H1 (cell line): ENCODE results near the gene MYPN. TPM values are rescaled to one million over a fixed set of nuclear protein-coding genes. Genes with fewer than 3 reads are reported as not detected.

Experiments
- CTCF ChIA-PET: fragments of 300-600 bp; sonication (Branson Sonifier 250); formaldehyde crosslinking; loops from one replicate; lab custom pipeline; 2021; ENCODE audit not compliant: partially characterized antibody; lab: Charles Lee
- POLR2A ChIA-PET: fragments of 300-600 bp; sonication (Branson Sonifier 250); formaldehyde crosslinking; loops from one replicate; lab custom pipeline; 2021; ENCODE audit warnings: inconsistent platforms; ENCODE audit not compliant: partially characterized antibody; lab: Charles Lee
- DNase-seq, 2 experiments: peaks; one replicate each; pipeline versions ENCODE4 v3.0.0 to v3.0.0-alpha.2; 2010 to 2022; ENCODE audit warnings: low spot score in 2 of 2, low read depth in 1 of 2, mixed read lengths in 1 of 2
- FAIRE-seq: peaks from 2 replicates; lab custom pipeline; 2011; peaks lifted over from hg19 to GRCh38; lab: Jason Lieb, UNC
- H2AFZ ChIP-seq: 2 replicates; pipeline ENCODE4 v1.8.1; 2012; ENCODE audit warnings: low read length, inconsistent platforms
- H2AK5ac ChIP-seq: 2 replicates; pipeline ENCODE4 v1.6.1; 2013; ENCODE audit warnings: low read depth, low read length
- H2BK120ac ChIP-seq: replicated peaks from 2 replicates; pipeline ENCODE3; 2013; ENCODE audit warnings: low read depth, low read length, inconsistent platforms
- H2BK12ac ChIP-seq: 2 replicates; pipeline ENCODE4 v1.6.1; 2013; ENCODE audit warnings: low read depth, low read length
- H2BK15ac ChIP-seq: 2 replicates; pipeline ENCODE4 v1.6.1; 2013; ENCODE audit warnings: low read length
- H2BK20ac ChIP-seq: 2 replicates; pipeline ENCODE4 v1.6.1; 2013; ENCODE audit warnings: low read length
- H2BK5ac ChIP-seq: 2 replicates; pipeline ENCODE4 v1.6.1; 2013; ENCODE audit warnings: low read depth, low read length
- H3K14ac ChIP-seq: 2 replicates; pipeline ENCODE4 v1.6.1; 2013; ENCODE audit warnings: inconsistent platforms; ENCODE audit not compliant: insufficient read length
- H3K18ac ChIP-seq: 2 replicates; pipeline ENCODE4 v1.6.1; 2013; ENCODE audit warnings: low read length; ENCODE audit errors: extremely low read depth
- H3K23ac ChIP-seq: 2 replicates; pipeline ENCODE4 v1.6.1; 2013; ENCODE audit warnings: inconsistent platforms; ENCODE audit not compliant: insufficient read length
- H3K23me2 ChIP-seq: 2 replicates; pipeline ENCODE4 v1.6.1; 2013; ENCODE audit warnings: low read depth, low read length
- H3K27ac ChIP-seq: 2 replicates; pipeline ENCODE4 v1.6.1; 2011; ENCODE audit warnings: low read depth, low read length, inconsistent platforms
- H3K27me3 ChIP-seq, 4 experiments: replicated peaks in 1 of 4; 1 replicate in 1 of 4; 2 replicates in 3 of 4; pipeline versions ENCODE4 v1.6.1 to v1.8.1; 2011 to 2013; ENCODE audit warnings: low read length in 3 of 4, mild to moderate bottlenecking in 3 of 4, inconsistent platforms in 2 of 4, mixed read lengths in 2 of 4, moderate library complexity in 1 of 4; ENCODE audit not compliant: control insufficient read depth in 3 of 4, insufficient read depth in 3 of 4; ENCODE audit errors: extremely low read depth in 1 of 4
- H3K36me3 ChIP-seq, 4 experiments: 2 replicates each; pipeline versions ENCODE4 v1.6.1 to v1.8.1; 2011 to 2013; ENCODE audit warnings: mild to moderate bottlenecking in 4 of 4, low read length in 3 of 4, moderate library complexity in 2 of 4, control low read depth in 1 of 4, inconsistent platforms in 1 of 4; ENCODE audit not compliant: insufficient read depth in 4 of 4, control insufficient read depth in 2 of 4
- H3K4ac ChIP-seq: replicated peaks from 2 replicates; pipeline ENCODE3; 2013; ENCODE audit warnings: low read length, low read depth, mixed read lengths, inconsistent platforms; ENCODE audit not compliant: insufficient read length
- H3K4me1 ChIP-seq, 4 experiments: replicated peaks in 1 of 4; 1 replicate in 1 of 4; 2 replicates in 3 of 4; pipeline versions ENCODE4 v1.6.1 to v1.8.1; 2011 to 2013; ENCODE audit warnings: low read length in 3 of 4, inconsistent platforms in 2 of 4, mixed read lengths in 1 of 4; ENCODE audit not compliant: insufficient read depth in 4 of 4, control insufficient read depth in 3 of 4
- H3K4me2 ChIP-seq, 2 experiments: 2 replicates each; pipeline versions ENCODE4 v1.6.1 to v1.8.1; 2011 to 2013; ENCODE audit warnings: low read depth in 2 of 2, low read length in 2 of 2, control low read depth in 1 of 2, inconsistent platforms in 1 of 2, mild to moderate bottlenecking in 1 of 2; ENCODE audit not compliant: insufficient read depth in 1 of 2
- H3K4me3 ChIP-seq, 4 experiments: fragments of 200-600, 300-600 bp in 1 of 4; sonication (generic), shearing (Covaris generic), sonication (Bioruptor Twin) in 1 of 4; 2 replicates each; pipeline versions ENCODE4 v1.5.1 to v1.8.1; 2011 to 2016; ENCODE audit warnings: low read length in 4 of 4, low read depth in 3 of 4, control low read depth in 2 of 4, inconsistent platforms in 2 of 4, mild to moderate bottlenecking in 2 of 4, mixed read lengths in 1 of 4, moderate library complexity in 1 of 4; ENCODE audit not compliant: insufficient read depth in 2 of 4; ENCODE audit errors: extremely low read depth in 1 of 4
- H3K56ac ChIP-seq: replicated peaks from 2 replicates; pipeline ENCODE3; 2013; ENCODE audit warnings: low read depth, mild to moderate bottlenecking, mixed read lengths, low read length, inconsistent platforms; ENCODE audit not compliant: insufficient read length
- H3K79me1 ChIP-seq: 2 replicates; pipeline ENCODE4 v1.6.1; 2013; ENCODE audit warnings: low read depth, low read length, control low read depth
- H3K79me2 ChIP-seq, 2 experiments: 2 replicates each; pipeline versions ENCODE4 v1.6.1 to v1.8.1; 2012 to 2013; ENCODE audit warnings: low read length in 2 of 2, mild to moderate bottlenecking in 2 of 2, inconsistent platforms in 1 of 2; ENCODE audit not compliant: insufficient read depth in 2 of 2, control insufficient read depth in 1 of 2
- H3K9ac ChIP-seq, 4 experiments: replicated peaks in 1 of 4; 1 replicate in 1 of 4; 2 replicates in 3 of 4; pipeline versions ENCODE4 v1.6.1 to v1.8.1; 2011 to 2013; ENCODE audit warnings: low read depth in 3 of 4, low read length in 3 of 4, control low read depth in 2 of 4, mild to moderate bottlenecking in 2 of 4, moderate library complexity in 2 of 4, inconsistent platforms in 1 of 4; ENCODE audit errors: extremely low read depth in 1 of 4
- H3K9me3 ChIP-seq, 2 experiments: 2 replicates each; pipeline versions ENCODE4 v1.6.1 to v1.8.1; 2012 to 2013; ENCODE audit warnings: mild to moderate bottlenecking in 2 of 2, moderate library complexity in 2 of 2, control low read depth in 1 of 2, inconsistent platforms in 1 of 2, low read depth in 1 of 2, low read length in 1 of 2, mixed read lengths in 1 of 2; ENCODE audit not compliant: insufficient read depth in 2 of 2
- H4K20me1 ChIP-seq, 2 experiments: replicated peaks in 1 of 2; 2 replicates each; pipeline versions ENCODE3 to v1.8.1; 2011 to 2013; ENCODE audit warnings: inconsistent platforms in 2 of 2, low read length in 2 of 2, mild to moderate bottlenecking in 1 of 2; ENCODE audit not compliant: insufficient read depth in 2 of 2, control insufficient read depth in 1 of 2
- H4K5ac ChIP-seq: 2 replicates; pipeline ENCODE4 v1.6.1; 2013; ENCODE audit warnings: low read length, low read depth, mixed read lengths, inconsistent platforms; ENCODE audit not compliant: insufficient read length
- H4K8ac ChIP-seq: 2 replicates; pipeline ENCODE4 v1.8.0; 2013; ENCODE audit warnings: mild to moderate bottlenecking, moderate library complexity, low read length, inconsistent platforms; ENCODE audit not compliant: insufficient read depth; ENCODE audit errors: extremely low read depth
- H4K91ac ChIP-seq: replicated peaks from 2 replicates; pipeline ENCODE3; 2013; ENCODE audit warnings: low read length, mixed read lengths, inconsistent platforms; ENCODE audit not compliant: insufficient read length
- BCL11A ChIP-seq, 2 experiments: IDR thresholded peaks; one replicate each; pipeline ENCODE4 v1.6.1; 2011; ENCODE audit warnings: low read depth in 2 of 2, low read length in 2 of 2, mild to moderate bottlenecking in 2 of 2
- BRCA1 ChIP-seq: IDR thresholded peaks from 2 replicates; pipeline ENCODE4 v1.6.1; 2012; ENCODE audit warnings: low read depth, low read length, improper control_type of control experiment
- CHD1 ChIP-seq: IDR thresholded peaks from 2 replicates; pipeline ENCODE4 v1.6.1; 2012; ENCODE audit warnings: low read depth, low read length, improper control_type of control experiment
- CTCF ChIP-seq, 3 experiments: IDR thresholded peaks; 1 replicate in 2 of 3; 2 replicates in 1 of 3; pipeline versions ENCODE4 v1.5.1 to v1.6.1; 2011; ENCODE audit warnings: low read length in 3 of 3, mild to moderate bottlenecking in 3 of 3, inconsistent platforms in 2 of 3, low read depth in 1 of 3, moderate library complexity in 1 of 3; ENCODE audit not compliant: insufficient read depth in 1 of 3; ENCODE audit errors: control extremely low read depth in 1 of 3
- E2F6 ChIP-seq: IDR thresholded peaks from 2 replicates; pipeline ENCODE4 v1.6.1; 2012; ENCODE audit warnings: inconsistent platforms
- EGR1 ChIP-seq: IDR thresholded peaks from 2 replicates; pipeline ENCODE4 v1.6.1; 2011; ENCODE audit warnings: low read depth, low read length, borderline replicate concordance
- POLR2A ChIP-seq, 2 experiments: IDR thresholded peaks; 1 replicate in 1 of 2; 2 replicates in 1 of 2; pipeline ENCODE4 v1.6.1; 2011; ENCODE audit warnings: low read depth in 2 of 2, low read length in 2 of 2, mild to moderate bottlenecking in 2 of 2; ENCODE audit errors: control extremely low read depth in 1 of 2
- SIX5 ChIP-seq: IDR thresholded peaks from 2 replicates; pipeline ENCODE4 v1.6.1; 2011; ENCODE audit warnings: mild to moderate bottlenecking, low read depth, low read length
- SP1 ChIP-seq: IDR thresholded peaks from 2 replicates; pipeline ENCODE4 v1.6.1; 2011; ENCODE audit warnings: low read depth, low read length
- SP4 ChIP-seq: IDR thresholded peaks from 2 replicates; pipeline ENCODE4 v1.6.1; 2012; ENCODE audit warnings: low read length, inconsistent platforms
- TAF1 ChIP-seq: IDR thresholded peaks from 2 replicates; pipeline ENCODE4 v1.6.1; 2011; ENCODE audit warnings: mild to moderate bottlenecking, low read depth, low read length
- TAF7 ChIP-seq: optimal IDR thresholded peaks from 2 replicates; pipeline ENCODE3; 2011; ENCODE audit warnings: low read depth, mild to moderate bottlenecking, inconsistent platforms, low read length, moderate library complexity, borderline replicate concordance
- WGBS, 2 experiments: shearing (Covaris generic) in 1 of 2; methylation state at CpG; one replicate each; pipeline versions ENCODE4 v1.1.6 to v1.1.7; 2013 to 2015; ENCODE audit warnings: low lambda C conversion rate in 2 of 2, mixed read lengths in 2 of 2, inconsistent platforms in 1 of 2, low coverage in 1 of 2, missing lambda C conversion rate in 1 of 2; ENCODE audit not compliant: insufficient replicate concordance in 2 of 2, insufficient coverage in 1 of 2, insufficient read length in 1 of 2; ENCODE audit errors: extremely low coverage in 1 of 2, missing lambda C conversion rate in 1 of 2; 5-methylcytosine and 5-hydroxymethylcytosine counted together
- polyA plus RNA-seq, 7 experiments: library from polyadenylated mRNA; depleted of rRNA in 3 of 7; stranded (reverse) in 5 of 7; unstranded in 2 of 7; fragments of >200 nt in 5 of 7; fragments of 200-250 nt in 2 of 7; gene quantifications; 1 replicate in 5 of 7; 2 replicates in 1 of 7; 4 replicates in 1 of 7; pipeline versions ENCODE4 v1.2.1 to v1.2.3, GENCODE V29; 2011 to 2013; ENCODE audit warnings: missing spikeins in 2 of 7, mixed read lengths in 2 of 7
- total RNA-seq: library from RNA; stranded (reverse); fragmentation: NEBNext Ultra II Directional; extraction: Animal tissue kit (Norgen Biotek cat#: 25700); gene quantifications from 2 replicates; pipeline ENCODE4 v1.2.1, GENCODE V29; 2021

Gene MYPN
- total and polyA plus RNA-seq, 2 of the 8 experiments (the other 6 are each of a cell fraction or from before 2014, with no cell fraction given) = not detected

- Histone ChIP-seq H3K27me3 (no peaks in the 10 kb centered on the region), H2BK120ac (peak overlapping the region; percentile 40), H3K4me2 (peak overlapping the region; percentile 5 to 58), H3K79me2 (no peaks in the 10 kb centered on the region), H3K36me3 (no peaks in the 10 kb centered on the region), H2BK15ac (no peak overlapping the region), H2BK20ac (0 out of 2 replicates have a peak overlapping the region, but pooled peaks have one; percentile 19), H4K5ac (no peak overlapping the region), H2BK12ac (peak overlapping the region; percentile 41; the same call in 1 of the 2 replicates), H3K9ac (peak overlapping the region in 1 of 4 experiments; percentile 22; a peak in 2 of 7 replicates), H3K9me3 (no peaks in the 10 kb centered on the region), H3K14ac (no peak overlapping the region), H3K23me2 (no peaks in the 10 kb centered on the region; the same call in 1 of the 2 replicates), H3K23ac (no peak overlapping the region), H3K4ac (no peak overlapping the region), H2AK5ac (no peak overlapping the region), H3K4me1 (peaks cover 0 to 12% (median 9%) of the 10 kb centered on the region in 4 experiments; a peak in 5 of 7 replicates), H3K18ac (no peak overlapping the region), H2BK5ac (peak overlapping the region; percentile 87; the same call in 1 of the 2 replicates), H4K91ac (no peak overlapping the region), H3K27ac (peak overlapping the region; percentile 46; the same call in 1 of the 2 replicates), H3K79me1 (no peaks in the 10 kb centered on the region), H3K56ac (no peak overlapping the region), H4K8ac (no peak overlapping the region), H4K20me1 (no peaks in the 10 kb centered on the region), H2AFZ (0 out of 2 replicates have a peak overlapping the region, but pooled peaks have one; percentile 36), H3K4me3 (peak overlapping the region in 1 of 4 experiments; percentile 39; a peak in 2 of 8 replicates)
- FAIRE-seq (no peak), DNase-seq (peak in 1 of 2 experiments; percentile 53)
- CTCF ChIA-PET = interaction anchor here (0.6 to 7.3 kb wide), 6 partner anchors 34 to 366 kb away, joined by 3 to 49 read pairs (median 3); no protein-coding TSS in a partner anchor
- POLR2A ChIA-PET = interaction anchor here (2.7 kb wide), 1 partner anchor 178 kb away, joined by 8 read pairs; the partner anchor contains the start of genes HNRNPH3 and PBLD
- 15% methylated on average over 3 of the region's 3 CpGs; no CpG with 5 or more reads in 1 of the 2 experiments for WGBS, 2 experiments
- TF ChIP-seq CTCF (IDR thresholded peaks at IDR 0.05; ENCODE audit: control extremely low read depth in 1 of 3, insufficient read depth in 1 of 3, low read depth in 1 of 3, low read length in 3 of 3) (no peak), BCL11A (IDR thresholded peaks at IDR 0.05; ENCODE audit: low read depth in 2 of 2, low read length in 2 of 2) (no peak), CHD1 (no peak), SIX5 (no peak), SP1 (no peak), E2F6 (no peak), SP4 (no peak), EGR1 (no peak), TAF1 (no peak), BRCA1 (no peak), TAF7 (no peak), POLR2A (IDR thresholded peaks at IDR 0.05; ENCODE audit: control extremely low read depth in 1 of 2, low read depth in 2 of 2, low read length in 2 of 2) (no peak)
Observed at GRCh38 chr10:68154211-68154497, 44.9 kb downstream of the MYPN start.
